Measurements from ENCODE around the gene ARGLU1. TPM values are rescaled to one million over a fixed set of nuclear protein-coding genes. Genes with fewer than 3 reads are reported as not detected.

The ARGLU1 gene
- total and polyA plus RNA-seq, 11 donors: 14.2 to 54.0 (median 28.1) TPM

GRCh38 chr13:106562301-106562700, 5.6 kb downstream of the ARGLU1 start:
- Histone ChIP-seq H3K4me3 (peak overlapping the region in 2 of 12 donors; percentile 4), H3K27ac (peak overlapping the region in 5 of 12 donors; percentile 18 to 52 (median 46))

GRCh38 chr13:106561551-106562170, 6.3 kb downstream of the ARGLU1 start:
- peaks cover 12 to 94% (median 68%) of the 10 kb centered on the region in 12 donors for H3K4me1 ChIP-seq
- no peak for TF ChIP-seq POLR2A (IDR thresholded peaks at IDR 0.05)
- TF ChIP-seq CTCF (IDR thresholded peaks at IDR 0.05): no peak
- peak overlapping the region in 4 of 12 donors; percentile 4 to 11 (median 4) for H3K4me3 ChIP-seq
- no peaks in the 10 kb centered on the region for H3K9me3 ChIP-seq
- intact Hi-C loops (cut with DNase I): loop anchor here in 2 of 10 donors (10.0 kb wide), 2 partner anchors 143 to 353 kb away; no protein-coding TSS in a partner anchor
- ATAC-seq: peak; percentile 48 to 89 (median 87)
- DNase-seq: peak in 3 of 5 donors; percentile 25 to 32 (median 25)
- no peaks in the 10 kb centered on the region for H3K27me3 ChIP-seq
- whole genome bisulfite sequencing, 4 donors: 20 to 34% (median 26%) methylated on average over 6 of the region's 6 CpGs
- peaks cover 0 to 29% (median 28%) of the 10 kb centered on the region in 9 donors for H3K36me3 ChIP-seq
- H3K27ac ChIP-seq: peak overlapping the region in 7 of 12 donors; percentile 7 to 52 (median 39)

More at GRCh38 chr13:106562301-106562700, 5.6 kb downstream of the ARGLU1 start:
- ATAC-seq (no peak), DNase-seq (no peak)
- no peaks in the 10 kb centered on the region for H3K27me3 ChIP-seq
- intact Hi-C loops (cut with DNase I): loop anchor here in 2 of 10 donors (10.0 kb wide), 2 partner anchors 142 to 352 kb away; no protein-coding TSS in a partner anchor
- no peaks in the 10 kb centered on the region for H3K9me3 ChIP-seq
- H3K36me3 ChIP-seq: peaks cover 0 to 22% (median 21%) of the 10 kb centered on the region in 9 donors
- peaks cover 12 to 96% (median 70%) of the 10 kb centered on the region in 12 donors for H3K4me1 ChIP-seq
- WGBS, 4 donors: 75 to 85% (median 78%) methylated on average over 1 of the region's 1 CpG
- no peak for TF ChIP-seq CTCF (IDR thresholded peaks at IDR 0.05)
- TF ChIP-seq POLR2A (IDR thresholded peaks at IDR 0.05): no peak

- no peak for ATAC-seq
- intact Hi-C loops (cut with DNase I): loop anchor here in 2 of 10 donors (10.0 kb wide), 2 partner anchors 144 to 354 kb away; no protein-coding TSS in a partner anchor
- H3K4me1 ChIP-seq: peaks cover 12 to 86% (median 60%) of the 10 kb centered on the region in 12 donors
Observed at GRCh38 chr13:106560821-106561220, 7.1 kb downstream of the ARGLU1 start.

More at GRCh38 chr13:106560821-106561220, 7.1 kb downstream of the ARGLU1 start:
- DNase-seq: no peak
- 48 to 56% (median 52%) methylated on average over 1 of the region's 1 CpG for WGBS, 4 donors
- Histone ChIP-seq H3K27me3 (no peaks in the 10 kb centered on the region), H3K4me3 (no peak overlapping the region), H3K36me3 (peaks cover 0 to 37% (median 36%) of the 10 kb centered on the region in 9 donors), H3K9me3 (no peaks in the 10 kb centered on the region), H3K27ac (peak overlapping the region in 3 of 12 donors; percentile 21 to 52 (median 39))
- TF ChIP-seq CTCF (IDR thresholded peaks at IDR 0.05) (no peak), POLR2A (IDR thresholded peaks at IDR 0.05) (no peak)
